ENCODE measurements around the gene CORO2B.

Gene CORO2B

DNA sequence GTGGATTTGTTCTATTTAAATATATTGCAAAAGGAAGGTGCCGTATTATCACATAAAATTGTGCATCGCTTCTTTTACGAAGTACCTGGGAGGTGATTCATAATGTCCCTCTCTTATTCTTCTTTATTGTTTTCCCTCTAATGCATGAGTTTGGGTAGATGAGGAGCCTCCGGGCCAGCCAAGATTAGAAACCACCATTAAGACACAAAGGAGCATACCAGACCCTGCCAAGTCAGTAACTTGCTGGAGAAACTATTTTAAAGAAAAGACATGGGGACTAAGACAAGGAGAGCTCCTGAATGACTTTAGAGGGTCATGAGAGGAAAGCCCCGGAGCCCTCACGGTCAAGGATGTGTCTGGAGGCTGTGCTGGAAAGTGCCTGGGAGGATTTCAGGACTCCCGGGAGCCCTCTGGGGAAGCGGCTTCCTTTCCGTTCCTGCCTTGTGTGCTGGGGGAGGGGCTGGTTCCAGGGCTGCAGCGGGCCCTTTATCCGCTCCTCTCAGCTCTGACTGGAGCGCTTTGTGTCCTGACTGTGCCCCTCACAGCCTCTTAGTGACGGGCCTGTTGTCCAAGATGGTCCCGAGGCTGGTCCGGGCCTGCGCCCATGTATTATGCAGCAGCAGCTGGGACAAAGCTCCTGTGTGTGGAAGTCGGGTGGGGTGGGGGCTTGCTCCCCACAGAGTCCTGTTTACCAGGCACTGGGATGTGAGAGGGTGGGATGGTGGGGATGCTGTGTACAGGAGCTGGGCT is 35.7 kb downstream of the CORO2B start:
- no peaks in the 10 kb centered on the region for H3K4me1 Mint-ChIP-seq (ENCODE audit: low read depth)
- H3K27me3 Mint-ChIP-seq, result no peaks in the 10 kb centered on the region
- no peaks in the 10 kb centered on the region for H3K9me3 Mint-ChIP-seq (ENCODE audit: low read depth)
- H3K27ac Mint-ChIP-seq, result no peak overlapping the region
- no peak overlapping the region for H3K4me3 Mint-ChIP-seq
- H3K36me3 Mint-ChIP-seq, result no peaks in the 10 kb centered on the region

GRCh38 chr15:68615301-68615700 is 36.5 kb downstream of the CORO2B start:
- Mint-ChIP-seq H3K27me3 (no peaks in the 10 kb centered on the region), H3K4me3 (no peak overlapping the region), H3K36me3 (no peaks in the 10 kb centered on the region), H3K9me3 (ENCODE audit: low read depth) (no peaks in the 10 kb centered on the region), H3K4me1 (ENCODE audit: low read depth) (no peaks in the 10 kb centered on the region), H3K27ac (no peak overlapping the region)

- Mint-ChIP-seq H3K9me3 (ENCODE audit: low read depth) (no peaks in the 10 kb centered on the region), H3K4me1 (ENCODE audit: low read depth) (no peaks in the 10 kb centered on the region), H3K27me3 (no peaks in the 10 kb centered on the region), H3K27ac (no peak overlapping the region), H3K36me3 (no peaks in the 10 kb centered on the region), H3K4me3 (no peak overlapping the region)
Measured at GRCh38 chr15:68615811-68616210, 37.0 kb downstream of the CORO2B start.

GRCh38 chr15:68616397-68616796 is 37.6 kb downstream of the CORO2B start:
- no peak overlapping the region for H3K27ac Mint-ChIP-seq
- no peaks in the 10 kb centered on the region for H3K9me3 Mint-ChIP-seq (ENCODE audit: low read depth)
- no peaks in the 10 kb centered on the region for H3K27me3 Mint-ChIP-seq
- no peaks in the 10 kb centered on the region for H3K4me1 Mint-ChIP-seq (ENCODE audit: low read depth)
- H3K36me3 Mint-ChIP-seq, result no peaks in the 10 kb centered on the region
- no peak overlapping the region for H3K4me3 Mint-ChIP-seq

DNA sequence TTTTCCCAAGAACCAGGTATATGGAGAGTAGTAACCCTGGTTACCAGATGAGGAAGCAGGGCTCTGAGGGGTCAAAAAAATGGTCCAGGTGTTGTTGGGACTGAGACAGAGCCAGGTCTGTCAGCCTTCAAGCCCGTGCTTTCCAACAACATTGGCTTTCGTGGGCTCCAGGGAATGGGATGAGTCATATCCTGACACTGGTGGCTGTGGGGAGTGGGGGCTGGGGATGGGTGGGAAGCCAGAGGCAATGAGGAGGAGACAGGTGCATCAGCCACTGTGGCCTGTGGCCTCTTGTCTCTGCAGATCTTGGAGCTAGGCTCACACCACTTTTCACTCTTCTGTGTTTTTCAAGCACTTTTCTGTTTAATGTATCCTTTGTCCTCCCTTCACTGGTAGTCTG is 38.2 kb downstream of the CORO2B start:
- Mint-ChIP-seq H3K9me3 (ENCODE audit: low read depth) (no peaks in the 10 kb centered on the region), H3K36me3 (no peaks in the 10 kb centered on the region), H3K27ac (no peak overlapping the region), H3K4me1 (ENCODE audit: low read depth) (no peaks in the 10 kb centered on the region), H3K27me3 (no peaks in the 10 kb centered on the region), H3K4me3 (no peak overlapping the region)

GRCh38 chr15:68617777-68618176 is 39.0 kb downstream of the CORO2B start:
- Mint-ChIP-seq H3K27me3 (no peaks in the 10 kb centered on the region), H3K4me3 (no peak overlapping the region), H3K36me3 (no peaks in the 10 kb centered on the region), H3K4me1 (ENCODE audit: low read depth) (no peaks in the 10 kb centered on the region), H3K9me3 (ENCODE audit: low read depth) (no peaks in the 10 kb centered on the region), H3K27ac (no peak overlapping the region)

- Mint-ChIP-seq H3K27me3 (no peaks in the 10 kb centered on the region), H3K27ac (no peak overlapping the region), H3K36me3 (no peaks in the 10 kb centered on the region), H3K4me3 (no peak overlapping the region), H3K9me3 (ENCODE audit: low read depth) (no peaks in the 10 kb centered on the region), H3K4me1 (ENCODE audit: low read depth) (no peaks in the 10 kb centered on the region)
Measured at GRCh38 chr15:68618394-68618793, 39.6 kb downstream of the CORO2B start.

- Mint-ChIP-seq H3K9me3 (ENCODE audit: low read depth) (no peaks in the 10 kb centered on the region), H3K4me3 (no peak overlapping the region), H3K36me3 (no peaks in the 10 kb centered on the region), H3K27me3 (no peaks in the 10 kb centered on the region), H3K4me1 (ENCODE audit: low read depth) (no peaks in the 10 kb centered on the region), H3K27ac (no peak overlapping the region)
Measured at GRCh38 chr15:68618908-68619698, 40.3 kb downstream of the CORO2B start.

GRCh38 chr15:68620721-68621527 is 42.1 kb downstream of the CORO2B start:
- Mint-ChIP-seq H3K27me3 (no peaks in the 10 kb centered on the region), H3K4me3 (no peak overlapping the region), H3K4me1 (ENCODE audit: low read depth) (no peaks in the 10 kb centered on the region), H3K27ac (no peak overlapping the region), H3K36me3 (no peaks in the 10 kb centered on the region), H3K9me3 (ENCODE audit: low read depth) (no peaks in the 10 kb centered on the region)

GRCh38 chr15:68621535-68621934 is 42.7 kb downstream of the CORO2B start:
- H3K27ac Mint-ChIP-seq, result no peak overlapping the region

GRCh38 chr15:68623301-68623892 is 44.6 kb downstream of the CORO2B start:
- Mint-ChIP-seq H3K27me3 (peaks cover 2% of the 10 kb centered on the region), H3K4me1 (ENCODE audit: low read depth) (no peaks in the 10 kb centered on the region), H3K36me3 (no peaks in the 10 kb centered on the region), H3K27ac (no peak overlapping the region), H3K4me3 (no peak overlapping the region), H3K9me3 (ENCODE audit: low read depth) (no peaks in the 10 kb centered on the region)

More at GRCh38 chr15:68621535-68621934, 42.7 kb downstream of the CORO2B start:
- Mint-ChIP-seq H3K27me3 (no peaks in the 10 kb centered on the region), H3K4me1 (ENCODE audit: low read depth) (no peaks in the 10 kb centered on the region), H3K36me3 (no peaks in the 10 kb centered on the region), H3K4me3 (no peak overlapping the region), H3K9me3 (ENCODE audit: low read depth) (no peaks in the 10 kb centered on the region)

DNA sequence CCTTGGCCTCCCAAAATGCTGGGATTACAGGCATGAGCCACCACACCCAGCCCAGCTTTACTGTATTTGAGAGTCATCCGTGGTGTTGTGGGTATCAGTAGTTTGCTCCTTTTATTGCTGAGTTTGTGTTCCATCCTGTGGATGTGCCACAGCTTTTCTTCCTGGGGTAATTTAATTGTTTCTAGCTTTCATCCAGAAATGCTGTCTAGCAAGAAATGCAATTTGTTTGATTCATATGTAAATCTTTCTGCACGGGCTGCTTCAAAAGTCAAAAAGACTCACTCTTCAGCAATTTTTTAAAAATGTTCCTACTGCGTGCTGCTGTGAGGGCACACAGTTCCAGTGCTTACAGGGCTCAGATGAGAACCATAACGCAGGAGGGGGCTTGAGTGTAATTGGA is 47.1 kb downstream of the CORO2B start:
- H3K27me3 Mint-ChIP-seq, result peaks cover 5% of the 10 kb centered on the region
- H3K9me3 Mint-ChIP-seq (ENCODE audit: low read depth), result no peaks in the 10 kb centered on the region
- H3K4me3 Mint-ChIP-seq, result no peak overlapping the region
- H3K36me3 Mint-ChIP-seq, result no peaks in the 10 kb centered on the region
- H3K27ac Mint-ChIP-seq, result no peak overlapping the region
- H3K4me1 Mint-ChIP-seq (ENCODE audit: low read depth), result no peaks in the 10 kb centered on the region

GRCh38 chr15:68626283-68626682 is 47.5 kb downstream of the CORO2B start:
- Mint-ChIP-seq H3K27ac (no peak overlapping the region), H3K9me3 (ENCODE audit: low read depth) (no peaks in the 10 kb centered on the region), H3K4me3 (no peak overlapping the region), H3K4me1 (ENCODE audit: low read depth) (no peaks in the 10 kb centered on the region), H3K27me3 (peaks cover 5% of the 10 kb centered on the region), H3K36me3 (no peaks in the 10 kb centered on the region)

DNA sequence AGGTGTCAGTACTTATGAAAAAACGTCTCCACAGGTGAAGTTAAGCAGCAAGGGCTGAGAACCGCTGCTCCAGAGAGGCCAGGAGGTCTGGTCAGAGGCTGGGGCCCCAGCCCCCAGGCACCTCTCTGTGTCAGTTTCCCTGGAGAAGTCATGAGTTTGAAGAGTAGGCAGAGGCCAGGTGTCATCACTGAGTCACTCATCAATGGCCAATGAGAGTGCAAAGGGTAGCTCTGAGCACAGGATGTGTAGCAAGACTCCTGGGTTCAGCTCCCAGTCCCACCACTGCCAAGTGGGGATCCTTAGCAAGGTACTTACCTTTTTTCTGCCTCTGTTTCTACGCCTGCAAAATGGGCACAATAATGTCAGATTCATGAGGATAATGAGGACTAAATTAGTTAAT is 47.9 kb downstream of the CORO2B start:
- peaks cover 5% of the 10 kb centered on the region for H3K27me3 Mint-ChIP-seq
- no peak overlapping the region for H3K4me3 Mint-ChIP-seq
- no peaks in the 10 kb centered on the region for H3K9me3 Mint-ChIP-seq (ENCODE audit: low read depth)
- H3K36me3 Mint-ChIP-seq, result no peaks in the 10 kb centered on the region
- H3K27ac Mint-ChIP-seq, result no peak overlapping the region
- H3K4me1 Mint-ChIP-seq (ENCODE audit: low read depth), result no peaks in the 10 kb centered on the region

GRCh38 chr15:68627476-68627875 is 48.7 kb downstream of the CORO2B start:
- Mint-ChIP-seq H3K4me1 (ENCODE audit: low read depth) (no peaks in the 10 kb centered on the region), H3K36me3 (no peaks in the 10 kb centered on the region), H3K27ac (no peak overlapping the region), H3K4me3 (no peak overlapping the region), H3K27me3 (peaks cover 5% of the 10 kb centered on the region), H3K9me3 (ENCODE audit: low read depth) (no peaks in the 10 kb centered on the region)
